Type B pancreatic cell (in vitro differentiated cells): ENCODE measurements around the gene ELL. TPM values are rescaled to one million over a fixed set of nuclear protein-coding genes. Genes with fewer than 3 reads are reported as not detected.
A peak's percentile ranks its signal among the peaks of the same experiment; 100 is the strongest.

Experiments used
- DNase-seq: peaks from one replicate; pipeline ENCODE4 v3.0.0; 2021; ENCODE audit warnings: mixed read lengths; ENCODE audit not compliant: unreplicated experiment; ENCODE audit errors: extremely low spot score
- H3K27ac Mint-ChIP-seq: 2 replicates; pipeline ENCODE4 v1.8.0; 2021; ENCODE audit warnings: mild to moderate bottlenecking, mixed read lengths
- H3K27me3 Mint-ChIP-seq: 2 replicates; pipeline ENCODE4 v1.8.0; 2021; ENCODE audit warnings: mixed read lengths
- H3K36me3 Mint-ChIP-seq: 2 replicates; pipeline ENCODE4 v1.8.0; 2021; ENCODE audit warnings: mixed read lengths
- H3K4me1 Mint-ChIP-seq: one replicate; pipeline ENCODE4 v1.8.0; 2021; ENCODE audit warnings: mixed read lengths; ENCODE audit not compliant: unreplicated experiment
- H3K4me3 Mint-ChIP-seq: 2 replicates; pipeline ENCODE4 v1.8.0; 2021; ENCODE audit warnings: mild to moderate bottlenecking, mixed read lengths
- H3K9me3 Mint-ChIP-seq: 2 replicates; pipeline ENCODE4 v1.8.0; 2021; ENCODE audit warnings: mixed read lengths
- CTCF ChIP-seq: fragments of 200-600 bp; sonication (generic); conservative IDR thresholded peaks from 2 replicates; pipeline ENCODE4 v1.5.0; 2021; ENCODE audit warnings: antibody characterized with exemption, mild to moderate bottlenecking
- total RNA-seq: library from RNA; stranded (reverse); gene quantifications from 2 replicates; pipeline ENCODE4 v1.2.1, GENCODE V29; 2021; ENCODE audit warnings: low replicate concordance

The ELL gene
- total RNA-seq, 1 donor from 2014 or later, result 13.6 TPM

GRCh38 chr19:18519962-18520847 is 1.7 kb downstream of the ELL start:
- Mint-ChIP-seq H3K36me3 (no peaks in the 10 kb centered on the region), H3K4me1 (peaks cover 13% of the 10 kb centered on the region), H3K27ac (peak overlapping the region; percentile 98), H3K4me3 (peak overlapping the region; percentile 96), H3K9me3 (no peaks in the 10 kb centered on the region), H3K27me3 (no peaks in the 10 kb centered on the region)
- TF ChIP-seq CTCF, result peak; percentile 74
- DNase-seq, result no peak

- no peak overlapping the region for H3K27ac Mint-ChIP-seq
- no peaks in the 10 kb centered on the region for H3K9me3 Mint-ChIP-seq
- no peak overlapping the region for H3K4me3 Mint-ChIP-seq
- no peak for TF ChIP-seq CTCF
- H3K27me3 Mint-ChIP-seq, result no peaks in the 10 kb centered on the region
- H3K4me1 Mint-ChIP-seq, result peaks cover 22% of the 10 kb centered on the region
- H3K36me3 Mint-ChIP-seq, result no peaks in the 10 kb centered on the region
- no peak for DNase-seq
These were observed 3.2 kb downstream of the ELL start for GRCh38 chr19:18518639-18519038.

GRCh38 chr19:18517606-18518005 is 4.3 kb downstream of the ELL start:
- no peaks in the 10 kb centered on the region for H3K36me3 Mint-ChIP-seq
- H3K4me1 Mint-ChIP-seq, result peaks cover 27% of the 10 kb centered on the region
- no peaks in the 10 kb centered on the region for H3K27me3 Mint-ChIP-seq
- TF ChIP-seq CTCF, result no peak
- DNase-seq, result no peak
- H3K9me3 Mint-ChIP-seq, result no peaks in the 10 kb centered on the region
- no peak overlapping the region for H3K4me3 Mint-ChIP-seq
- no peak overlapping the region for H3K27ac Mint-ChIP-seq

GRCh38 chr19:18515959-18516358 is 5.9 kb downstream of the ELL start:
- Mint-ChIP-seq H3K27me3 (no peaks in the 10 kb centered on the region), H3K27ac (no peak overlapping the region), H3K4me3 (no peak overlapping the region), H3K4me1 (peaks cover 27% of the 10 kb centered on the region), H3K36me3 (no peaks in the 10 kb centered on the region), H3K9me3 (no peaks in the 10 kb centered on the region)
- TF ChIP-seq CTCF, result no peak
- no peak for DNase-seq

- peak overlapping the region; percentile 89 for H3K27ac Mint-ChIP-seq
- H3K36me3 Mint-ChIP-seq, result no peaks in the 10 kb centered on the region
- peaks cover 22% of the 10 kb centered on the region for H3K4me1 Mint-ChIP-seq
- peak overlapping the region; percentile 70 for H3K4me3 Mint-ChIP-seq
- no peak for TF ChIP-seq CTCF
- no peak for DNase-seq
- no peaks in the 10 kb centered on the region for H3K27me3 Mint-ChIP-seq
- no peaks in the 10 kb centered on the region for H3K9me3 Mint-ChIP-seq
These were observed 6.8 kb downstream of the ELL start for GRCh38 chr19:18514800-18515682.
